Measurements from ENCODE around the gene ENGASE. TPM values are rescaled to one million over a fixed set of nuclear protein-coding genes. Genes with fewer than 3 reads are reported as not detected.
A peak's percentile ranks its signal among the peaks of the same experiment; 100 is the strongest.
"Not testable (repeated sequence)": the region's sequence is repeated elsewhere in the genome, so short reads cannot be mapped to it uniquely, and the experiment has no call there.

ENGASE gene
- total and polyA plus RNA-seq, 2 donors (not counting 1 experiment from before 2014, with no cell fraction given): 3.6 to 14.9 TPM

GRCh38 chr17:79073706-79074088, 927 bp upstream of the ENGASE start:
- H2AFZ ChIP-seq (ENCODE audit: low read length): no peak overlapping the region
- H3K36me3 ChIP-seq (ENCODE audit: control insufficient read depth, insufficient read depth, low read length): no peaks in the 10 kb centered on the region
- TF ChIP-seq CTCF (conservative IDR thresholded peaks at IDR 0.05 in 1 of 2, IDR thresholded peaks at IDR 0.05 in 1 of 2; ENCODE audit: low read depth in 1 of 2, low read length in 2 of 2) (no peak), EZH2 (IDR thresholded peaks at IDR 0.05; ENCODE audit: low read length, missing control alignments) (no peak)
- no peaks in the 10 kb centered on the region for H3K9me3 ChIP-seq (ENCODE audit: control insufficient read depth, insufficient read depth, low read depth, low read length)
- H3K9ac ChIP-seq (ENCODE audit: insufficient read depth, low read length): no peak overlapping the region
- no peak overlapping the region for H3K4me3 ChIP-seq (replicated peaks in 1 of 4; ENCODE audit: control extremely low read depth in 1 of 4, insufficient read depth in 1 of 4, low read depth in 3 of 4, low read length in 4 of 4)
- H3K79me2 ChIP-seq (ENCODE audit: control insufficient read depth, insufficient read depth, low read length): no peaks in the 10 kb centered on the region
- no peak overlapping the region for H3K4me2 ChIP-seq (ENCODE audit: extremely low read depth, insufficient read depth, low read length)
- no peaks in the 10 kb centered on the region for H3K4me1 ChIP-seq (ENCODE audit: control insufficient read depth, extremely low read depth, insufficient read depth, low read length)
- no peak for DNase-seq (ENCODE audit: low read depth in 2 of 2)
- no peak overlapping the region for H3K27ac ChIP-seq (ENCODE audit: insufficient read depth, low read length)
- no peaks in the 10 kb centered on the region for H4K20me1 ChIP-seq (ENCODE audit: control insufficient read depth, extremely low read depth, insufficient read depth, low read length)
- no peaks in the 10 kb centered on the region for H3K27me3 ChIP-seq (ENCODE audit: control insufficient read depth, insufficient read depth, low read length)

- not testable (repeated sequence) for H3K4me1 ChIP-seq (ENCODE audit: control insufficient read depth, extremely low read depth, insufficient read depth, low read length); H3K79me2 ChIP-seq (ENCODE audit: control insufficient read depth, insufficient read depth, low read length); H3K9me3 ChIP-seq (ENCODE audit: control insufficient read depth, insufficient read depth, low read depth, low read length); H3K36me3 ChIP-seq (ENCODE audit: control insufficient read depth, insufficient read depth, low read length); H3K9ac ChIP-seq (ENCODE audit: insufficient read depth, low read length); H4K20me1 ChIP-seq (ENCODE audit: control insufficient read depth, extremely low read depth, insufficient read depth, low read length); DNase-seq (ENCODE audit: low read depth in 2 of 2); H3K27ac ChIP-seq (ENCODE audit: insufficient read depth, low read length); H3K27me3 ChIP-seq (ENCODE audit: control insufficient read depth, insufficient read depth, low read length)
- peak overlapping the region; percentile 11 for H3K4me2 ChIP-seq (ENCODE audit: extremely low read depth, insufficient read depth, low read length)
- peak overlapping the region in 2 of 4 experiments; percentile 55 to 71 for H3K4me3 ChIP-seq (replicated peaks in 1 of 4; ENCODE audit: control extremely low read depth in 1 of 4, insufficient read depth in 1 of 4, low read depth in 3 of 4, low read length in 4 of 4)
- H2AFZ ChIP-seq (ENCODE audit: low read length): peak overlapping the region; percentile 50
These were observed 439 bp upstream of the ENGASE start for GRCh38 chr17:79074121-79074648.

DNA sequence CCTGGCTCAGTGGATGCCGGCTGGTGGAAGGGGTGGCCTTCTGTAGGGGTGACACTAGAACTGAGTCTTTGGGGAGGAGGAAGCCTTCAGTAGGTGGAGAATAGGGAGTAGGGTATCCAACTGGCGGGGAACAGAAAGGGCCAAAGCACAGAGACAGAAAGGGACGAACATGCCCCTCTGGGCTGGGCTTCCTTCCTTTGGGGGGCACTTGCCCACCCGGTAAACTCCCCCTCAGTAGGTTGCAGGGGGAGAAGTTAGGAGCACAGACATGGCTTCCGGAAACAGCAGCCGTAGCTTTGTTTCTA, 774 bp downstream of the ENGASE start:
- H3K27ac ChIP-seq (ENCODE audit: insufficient read depth, low read length): peak overlapping the region; percentile 49
- peak in 1 of 2 donors; percentile 10 for DNase-seq (ENCODE audit: low read depth in 2 of 2)
- peak overlapping the region; percentile 57 to 71 (median 68) for H3K4me3 ChIP-seq (replicated peaks in 1 of 4; ENCODE audit: control extremely low read depth in 1 of 4, insufficient read depth in 1 of 4, low read depth in 3 of 4, low read length in 4 of 4)
- H3K4me1 ChIP-seq (ENCODE audit: control insufficient read depth, extremely low read depth, insufficient read depth, low read length): no peaks in the 10 kb centered on the region
- no peak for TF ChIP-seq EZH2 (IDR thresholded peaks at IDR 0.05; ENCODE audit: low read length, missing control alignments)
- no peak for TF ChIP-seq CTCF (conservative IDR thresholded peaks at IDR 0.05 in 1 of 2, IDR thresholded peaks at IDR 0.05 in 1 of 2; ENCODE audit: low read depth in 1 of 2, low read length in 2 of 2)
- peak overlapping the region; percentile 6 for H2AFZ ChIP-seq (ENCODE audit: low read length)
- H3K9me3 ChIP-seq (ENCODE audit: control insufficient read depth, insufficient read depth, low read depth, low read length): no peaks in the 10 kb centered on the region
- H3K27me3 ChIP-seq (ENCODE audit: control insufficient read depth, insufficient read depth, low read length): no peaks in the 10 kb centered on the region
- peaks cover 2% of the 10 kb centered on the region for H3K36me3 ChIP-seq (ENCODE audit: control insufficient read depth, insufficient read depth, low read length)
- H3K79me2 ChIP-seq (ENCODE audit: control insufficient read depth, insufficient read depth, low read length): no peaks in the 10 kb centered on the region
- H3K4me2 ChIP-seq (ENCODE audit: extremely low read depth, insufficient read depth, low read length): peak overlapping the region; percentile 87
- peak overlapping the region; percentile 68 for H3K9ac ChIP-seq (ENCODE audit: insufficient read depth, low read length)
- H4K20me1 ChIP-seq (ENCODE audit: control insufficient read depth, extremely low read depth, insufficient read depth, low read length): no peaks in the 10 kb centered on the region
